GM23338 (cell line): ENCODE results near the gene IL16. TPM values are rescaled to one million over a fixed set of nuclear protein-coding genes. Genes with fewer than 3 reads are reported as not detected.

Experiments used
- ATAC-seq: fragments of 200-7000 bp; cut with Tn5 transposase; 3 replicates; pipeline ENCODE4 v1.9.1; 2020
- DNase-seq: peaks from one replicate; pipeline ENCODE4 v3.0.0-alpha.2; 2015; ENCODE audit warnings: low spot score
- H2AFZ ChIP-seq: fragments of 200-600 bp; sonication (generic); 2 replicates; pipeline ENCODE4 v1.8.0; 2016; ENCODE audit warnings: antibody characterized with exemption, mild to moderate bottlenecking, moderate library complexity
- H3F3A ChIP-seq: fragments of 200-600 bp; sonication (generic); replicated peaks from 2 replicates; pipeline ENCODE4 v1.8.0; 2017; ENCODE audit warnings: antibody characterized with exemption, mixed run types, low read depth
- H3K27ac ChIP-seq: fragments of 200-600 bp; sonication (generic); 2 replicates; pipeline ENCODE4 v1.6.1; 2016; ENCODE audit warnings: low read depth
- H3K27me3 ChIP-seq: fragments of 200-600 bp; sonication (generic); 2 replicates; pipeline ENCODE4 v1.8.0; 2016; ENCODE audit warnings: mild to moderate bottlenecking, mixed run types, moderate library complexity; ENCODE audit not compliant: insufficient read depth
- H3K36me3 ChIP-seq: fragments of 200-600 bp; sonication (generic); 2 replicates; pipeline ENCODE4 v1.8.0; 2016; ENCODE audit warnings: mild to moderate bottlenecking; ENCODE audit not compliant: insufficient read depth
- H3K4me1 ChIP-seq: fragments of 200-600 bp; sonication (generic); 2 replicates; pipeline ENCODE4 v1.8.0; 2016; ENCODE audit warnings: mild to moderate bottlenecking, moderate library complexity; ENCODE audit not compliant: insufficient read depth
- H3K4me2 ChIP-seq: fragments of 200-600 bp; sonication (generic); 2 replicates; pipeline ENCODE4 v1.7.1; 2017; ENCODE audit warnings: mixed run types
- H3K4me3 ChIP-seq: fragments of 200-600 bp; sonication (generic); 2 replicates; pipeline ENCODE4 v1.6.1; 2016; ENCODE audit warnings: mixed run types
- H3K79me2 ChIP-seq: fragments of 200-600 bp; sonication (generic); replicated peaks from 2 replicates; pipeline ENCODE4 v1.8.0; 2017; ENCODE audit warnings: mild to moderate bottlenecking; ENCODE audit not compliant: insufficient read depth
- H3K9me2 ChIP-seq: fragments of 200-600 bp; sonication (generic); 2 replicates; pipeline ENCODE4 v1.8.0; 2017; ENCODE audit not compliant: insufficient read depth
- H4K20me1 ChIP-seq: fragments of 200-600 bp; sonication (generic); replicated peaks from 2 replicates; pipeline ENCODE4 v1.8.0; 2017; ENCODE audit warnings: mild to moderate bottlenecking; ENCODE audit not compliant: insufficient read depth
- H3K27ac Mint-ChIP-seq: 2 replicates; pipeline ENCODE4 v1.8.0; 2020; ENCODE audit warnings: inconsistent platforms, mild to moderate bottlenecking, moderate library complexity, mixed read lengths
- H3K27me3 Mint-ChIP-seq: 3 replicates; pipeline ENCODE4 v1.8.0; 2022; ENCODE audit warnings: low read depth, mild to moderate bottlenecking, moderate library complexity, mixed read lengths, inconsistent platforms; ENCODE audit not compliant: insufficient read depth, poor library complexity
- H3K36me3 Mint-ChIP-seq: 3 replicates; pipeline ENCODE4 v1.8.0; 2021; ENCODE audit warnings: low read depth, mild to moderate bottlenecking, inconsistent platforms, moderate library complexity, mixed read lengths
- H3K4me1 Mint-ChIP-seq: 3 replicates; pipeline ENCODE4 v1.8.0; 2020; ENCODE audit warnings: mild to moderate bottlenecking, inconsistent platforms, mixed read lengths
- H3K4me3 Mint-ChIP-seq: 3 replicates; pipeline ENCODE4 v1.8.0; 2021; ENCODE audit warnings: moderate library complexity, mild to moderate bottlenecking, inconsistent platforms, mixed read lengths
- H3K9me3 Mint-ChIP-seq: 3 replicates; pipeline ENCODE4 v1.8.0; 2020; ENCODE audit warnings: moderate library complexity, mild to moderate bottlenecking, inconsistent platforms, mixed read lengths
- EZH2 ChIP-seq: fragments of 200-600 bp; sonication (generic); IDR thresholded peaks from one replicate; pipeline ENCODE4 v1.8.0; 2017; ENCODE audit warnings: antibody characterized with exemption, mild to moderate bottlenecking, low read depth; ENCODE audit not compliant: unreplicated experiment
- EZH2phosphoT487 ChIP-seq: fragments of 200-600 bp; sonication (generic); IDR thresholded peaks from one replicate; pipeline ENCODE4 v1.8.1; 2018; ENCODE audit warnings: antibody characterized with exemption; ENCODE audit not compliant: unreplicated experiment
- POLR2AphosphoS5 ChIP-seq: IDR thresholded peaks from 2 replicates; pipeline ENCODE4 v1.6.1; 2016; ENCODE audit warnings: antibody characterized with exemption, low read depth
- polyA plus RNA-seq: library from polyadenylated mRNA; unstranded; fragments of >200 nt; fragmentation: Nextera tagmentation; extraction: Ambion mirVana; gene quantifications from 2 replicates; pipeline ENCODE4 v1.2.1, GENCODE V29; 2016
- total RNA-seq: library from RNA; depleted of rRNA; stranded (reverse); fragments of >200 nt; shearing (Covaris generic); gene quantifications from 2 replicates; pipeline ENCODE4 v1.2.3, GENCODE V29; 2014
- TF ChIP-seq, protein P1 (sequence below): IDR thresholded peaks from 2 replicates; pipeline ENCODE4 v1.6.1; 2016; ENCODE audit warnings: antibody characterized with exemption
- TF ChIP-seq, protein P2 (sequence below): IDR thresholded peaks from one replicate; pipeline ENCODE4 v1.6.1; 2018; ENCODE audit warnings: antibody characterized with exemption; ENCODE audit not compliant: unreplicated experiment
- TF ChIP-seq, protein P3 (sequence below): fragments of 250-450 bp; sonication (Bioruptor Pico); IDR thresholded peaks from 2 replicates; pipeline ENCODE4 v1.5.0; 2020; ENCODE audit warnings: mild to moderate bottlenecking, moderate library complexity
- TF ChIP-seq, protein P4 (sequence below), 2 experiments: fragments of 200-600 bp in 1 of 2; sonication (generic) in 1 of 2; conservative IDR thresholded peaks; 2 replicates each; pipeline versions ENCODE4 v1.5.1 to v1.6.1; 2016 to 2017; ENCODE audit warnings: antibody characterized with exemption in 2 of 2, low read depth in 2 of 2, mild to moderate bottlenecking in 2 of 2, moderate library complexity in 1 of 2

The IL16 gene
- total and polyA plus RNA-seq, 2 experiments from 2014 or later, result 0.29 TPM; not detected in 1

DNA sequence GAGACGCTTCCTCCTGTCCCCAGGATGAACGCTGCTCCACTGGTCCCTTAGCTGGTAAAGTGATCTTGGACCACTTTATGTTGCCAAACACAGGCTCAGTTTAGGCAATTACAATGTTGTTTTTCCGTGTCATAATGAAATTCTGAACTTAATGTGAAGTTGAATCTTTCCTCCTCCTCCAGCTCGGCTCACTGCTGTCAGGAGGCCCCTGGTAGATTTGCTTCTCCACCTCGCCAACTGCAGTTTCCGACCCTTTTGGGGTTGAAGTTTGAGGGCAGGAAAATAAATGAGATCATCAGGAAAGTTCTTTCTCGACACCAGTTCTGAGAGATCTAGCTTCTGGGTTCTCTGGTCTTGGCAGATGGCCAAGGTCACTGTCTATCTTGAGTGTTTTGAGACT, 34.8 kb upstream of the IL16 start:
- Histone ChIP-seq H3F3A (no peaks in the 10 kb centered on the region), H3K9me2 (0 out of 2 replicates have a peak, but pooled peaks cover 3% of the 10 kb centered on the region), H2AFZ (no peak overlapping the region), H3K27me3 (no peaks in the 10 kb centered on the region), H4K20me1 (no peaks in the 10 kb centered on the region), H3K79me2 (no peaks in the 10 kb centered on the region), H3K4me3 (no peak overlapping the region), H3K4me1 (no peaks in the 10 kb centered on the region), H3K4me2 (no peak overlapping the region), H3K36me3 (no peaks in the 10 kb centered on the region), H3K27ac (no peak overlapping the region)
- Mint-ChIP-seq H3K27ac (no peak overlapping the region), H3K36me3 (no peaks in the 10 kb centered on the region), H3K27me3 (peaks cover 7% of the 10 kb centered on the region), H3K4me1 (no peaks in the 10 kb centered on the region), H3K4me3 (no peak overlapping the region), H3K9me3 (no peaks in the 10 kb centered on the region)
- DNase-seq (no peak), ATAC-seq (no peak)
- TF ChIP-seq, protein P1, sequence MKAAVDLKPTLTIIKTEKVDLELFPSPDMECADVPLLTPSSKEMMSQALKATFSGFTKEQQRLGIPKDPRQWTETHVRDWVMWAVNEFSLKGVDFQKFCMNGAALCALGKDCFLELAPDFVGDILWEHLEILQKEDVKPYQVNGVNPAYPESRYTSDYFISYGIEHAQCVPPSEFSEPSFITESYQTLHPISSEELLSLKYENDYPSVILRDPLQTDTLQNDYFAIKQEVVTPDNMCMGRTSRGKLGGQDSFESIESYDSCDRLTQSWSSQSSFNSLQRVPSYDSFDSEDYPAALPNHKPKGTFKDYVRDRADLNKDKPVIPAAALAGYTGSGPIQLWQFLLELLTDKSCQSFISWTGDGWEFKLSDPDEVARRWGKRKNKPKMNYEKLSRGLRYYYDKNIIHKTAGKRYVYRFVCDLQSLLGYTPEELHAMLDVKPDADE, result no peak

DNA sequence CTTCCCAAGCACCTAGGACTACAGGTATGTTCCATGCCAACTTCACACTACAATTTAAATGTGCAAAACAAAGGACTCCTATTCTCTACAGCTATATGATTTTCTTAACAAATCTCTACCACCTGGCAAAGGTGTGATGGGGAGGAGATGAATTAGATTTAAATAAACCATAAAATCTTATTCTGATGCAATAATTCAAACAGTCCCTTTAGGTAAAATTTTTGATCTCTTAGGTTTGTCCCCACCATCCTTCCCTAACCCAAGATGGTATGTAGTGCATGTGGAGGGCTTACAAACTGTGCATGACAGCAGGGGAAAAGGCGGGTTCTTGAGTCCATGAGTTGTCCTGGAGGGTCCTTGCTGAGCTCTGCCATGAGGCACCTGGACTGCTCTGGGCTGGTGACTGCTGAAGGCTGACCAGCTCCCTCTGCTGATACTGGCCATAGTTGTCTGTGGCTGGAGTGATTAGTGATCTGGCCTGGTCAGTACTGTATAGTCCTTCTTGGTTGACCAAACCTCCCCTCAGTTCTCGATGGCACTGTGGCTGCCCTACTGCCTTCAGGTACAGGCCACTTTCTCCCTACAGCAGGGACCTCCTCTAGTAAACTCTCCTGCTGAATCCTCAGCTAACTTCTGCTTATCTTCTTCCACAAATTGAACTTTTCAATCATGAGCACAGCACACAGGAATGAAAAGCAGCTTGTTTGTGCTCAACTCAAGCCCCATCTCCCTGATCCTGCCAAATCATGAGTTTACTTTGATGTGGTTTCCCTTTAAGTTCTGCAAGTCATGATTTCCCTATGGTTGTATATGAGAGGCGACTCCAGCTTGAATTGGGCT, 32.5 kb upstream of the IL16 start:
- H3K36me3 ChIP-seq, result no peaks in the 10 kb centered on the region
- no peaks in the 10 kb centered on the region for H4K20me1 ChIP-seq
- no peak overlapping the region for H3K27ac ChIP-seq
- H3K4me3 ChIP-seq, result no peak overlapping the region
- 0 out of 2 replicates have a peak, but pooled peaks cover 3% of the 10 kb centered on the region for H3K9me2 ChIP-seq
- H3K79me2 ChIP-seq, result no peaks in the 10 kb centered on the region
- H3K4me3 Mint-ChIP-seq, result no peak overlapping the region
- H3K36me3 Mint-ChIP-seq, result no peaks in the 10 kb centered on the region
- no peaks in the 10 kb centered on the region for H3F3A ChIP-seq
- peaks cover 8% of the 10 kb centered on the region; the same call in 2 of the 3 replicates for H3K9me3 Mint-ChIP-seq
- peaks cover 7% of the 10 kb centered on the region for H3K27me3 Mint-ChIP-seq
- no peaks in the 10 kb centered on the region for H3K27me3 ChIP-seq
- ATAC-seq (peak; percentile 45; the same call in 1 of the 3 replicates), DNase-seq (no peak)
- no peaks in the 10 kb centered on the region for H3K4me1 ChIP-seq
- no peak overlapping the region for H2AFZ ChIP-seq
- no peak overlapping the region; the same call in 1 of the 2 replicates for H3K27ac Mint-ChIP-seq
- TF ChIP-seq, protein P2, sequence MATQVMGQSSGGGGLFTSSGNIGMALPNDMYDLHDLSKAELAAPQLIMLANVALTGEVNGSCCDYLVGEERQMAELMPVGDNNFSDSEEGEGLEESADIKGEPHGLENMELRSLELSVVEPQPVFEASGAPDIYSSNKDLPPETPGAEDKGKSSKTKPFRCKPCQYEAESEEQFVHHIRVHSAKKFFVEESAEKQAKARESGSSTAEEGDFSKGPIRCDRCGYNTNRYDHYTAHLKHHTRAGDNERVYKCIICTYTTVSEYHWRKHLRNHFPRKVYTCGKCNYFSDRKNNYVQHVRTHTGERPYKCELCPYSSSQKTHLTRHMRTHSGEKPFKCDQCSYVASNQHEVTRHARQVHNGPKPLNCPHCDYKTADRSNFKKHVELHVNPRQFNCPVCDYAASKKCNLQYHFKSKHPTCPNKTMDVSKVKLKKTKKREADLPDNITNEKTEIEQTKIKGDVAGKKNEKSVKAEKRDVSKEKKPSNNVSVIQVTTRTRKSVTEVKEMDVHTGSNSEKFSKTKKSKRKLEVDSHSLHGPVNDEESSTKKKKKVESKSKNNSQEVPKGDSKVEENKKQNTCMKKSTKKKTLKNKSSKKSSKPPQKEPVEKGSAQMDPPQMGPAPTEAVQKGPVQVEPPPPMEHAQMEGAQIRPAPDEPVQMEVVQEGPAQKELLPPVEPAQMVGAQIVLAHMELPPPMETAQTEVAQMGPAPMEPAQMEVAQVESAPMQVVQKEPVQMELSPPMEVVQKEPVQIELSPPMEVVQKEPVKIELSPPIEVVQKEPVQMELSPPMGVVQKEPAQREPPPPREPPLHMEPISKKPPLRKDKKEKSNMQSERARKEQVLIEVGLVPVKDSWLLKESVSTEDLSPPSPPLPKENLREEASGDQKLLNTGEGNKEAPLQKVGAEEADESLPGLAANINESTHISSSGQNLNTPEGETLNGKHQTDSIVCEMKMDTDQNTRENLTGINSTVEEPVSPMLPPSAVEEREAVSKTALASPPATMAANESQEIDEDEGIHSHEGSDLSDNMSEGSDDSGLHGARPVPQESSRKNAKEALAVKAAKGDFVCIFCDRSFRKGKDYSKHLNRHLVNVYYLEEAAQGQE, result no peak
- TF ChIP-seq EZH2 (no peak), POLR2AphosphoS5 (no peak), EZH2phosphoT487 (no peak)
- TF ChIP-seq, protein P3, sequence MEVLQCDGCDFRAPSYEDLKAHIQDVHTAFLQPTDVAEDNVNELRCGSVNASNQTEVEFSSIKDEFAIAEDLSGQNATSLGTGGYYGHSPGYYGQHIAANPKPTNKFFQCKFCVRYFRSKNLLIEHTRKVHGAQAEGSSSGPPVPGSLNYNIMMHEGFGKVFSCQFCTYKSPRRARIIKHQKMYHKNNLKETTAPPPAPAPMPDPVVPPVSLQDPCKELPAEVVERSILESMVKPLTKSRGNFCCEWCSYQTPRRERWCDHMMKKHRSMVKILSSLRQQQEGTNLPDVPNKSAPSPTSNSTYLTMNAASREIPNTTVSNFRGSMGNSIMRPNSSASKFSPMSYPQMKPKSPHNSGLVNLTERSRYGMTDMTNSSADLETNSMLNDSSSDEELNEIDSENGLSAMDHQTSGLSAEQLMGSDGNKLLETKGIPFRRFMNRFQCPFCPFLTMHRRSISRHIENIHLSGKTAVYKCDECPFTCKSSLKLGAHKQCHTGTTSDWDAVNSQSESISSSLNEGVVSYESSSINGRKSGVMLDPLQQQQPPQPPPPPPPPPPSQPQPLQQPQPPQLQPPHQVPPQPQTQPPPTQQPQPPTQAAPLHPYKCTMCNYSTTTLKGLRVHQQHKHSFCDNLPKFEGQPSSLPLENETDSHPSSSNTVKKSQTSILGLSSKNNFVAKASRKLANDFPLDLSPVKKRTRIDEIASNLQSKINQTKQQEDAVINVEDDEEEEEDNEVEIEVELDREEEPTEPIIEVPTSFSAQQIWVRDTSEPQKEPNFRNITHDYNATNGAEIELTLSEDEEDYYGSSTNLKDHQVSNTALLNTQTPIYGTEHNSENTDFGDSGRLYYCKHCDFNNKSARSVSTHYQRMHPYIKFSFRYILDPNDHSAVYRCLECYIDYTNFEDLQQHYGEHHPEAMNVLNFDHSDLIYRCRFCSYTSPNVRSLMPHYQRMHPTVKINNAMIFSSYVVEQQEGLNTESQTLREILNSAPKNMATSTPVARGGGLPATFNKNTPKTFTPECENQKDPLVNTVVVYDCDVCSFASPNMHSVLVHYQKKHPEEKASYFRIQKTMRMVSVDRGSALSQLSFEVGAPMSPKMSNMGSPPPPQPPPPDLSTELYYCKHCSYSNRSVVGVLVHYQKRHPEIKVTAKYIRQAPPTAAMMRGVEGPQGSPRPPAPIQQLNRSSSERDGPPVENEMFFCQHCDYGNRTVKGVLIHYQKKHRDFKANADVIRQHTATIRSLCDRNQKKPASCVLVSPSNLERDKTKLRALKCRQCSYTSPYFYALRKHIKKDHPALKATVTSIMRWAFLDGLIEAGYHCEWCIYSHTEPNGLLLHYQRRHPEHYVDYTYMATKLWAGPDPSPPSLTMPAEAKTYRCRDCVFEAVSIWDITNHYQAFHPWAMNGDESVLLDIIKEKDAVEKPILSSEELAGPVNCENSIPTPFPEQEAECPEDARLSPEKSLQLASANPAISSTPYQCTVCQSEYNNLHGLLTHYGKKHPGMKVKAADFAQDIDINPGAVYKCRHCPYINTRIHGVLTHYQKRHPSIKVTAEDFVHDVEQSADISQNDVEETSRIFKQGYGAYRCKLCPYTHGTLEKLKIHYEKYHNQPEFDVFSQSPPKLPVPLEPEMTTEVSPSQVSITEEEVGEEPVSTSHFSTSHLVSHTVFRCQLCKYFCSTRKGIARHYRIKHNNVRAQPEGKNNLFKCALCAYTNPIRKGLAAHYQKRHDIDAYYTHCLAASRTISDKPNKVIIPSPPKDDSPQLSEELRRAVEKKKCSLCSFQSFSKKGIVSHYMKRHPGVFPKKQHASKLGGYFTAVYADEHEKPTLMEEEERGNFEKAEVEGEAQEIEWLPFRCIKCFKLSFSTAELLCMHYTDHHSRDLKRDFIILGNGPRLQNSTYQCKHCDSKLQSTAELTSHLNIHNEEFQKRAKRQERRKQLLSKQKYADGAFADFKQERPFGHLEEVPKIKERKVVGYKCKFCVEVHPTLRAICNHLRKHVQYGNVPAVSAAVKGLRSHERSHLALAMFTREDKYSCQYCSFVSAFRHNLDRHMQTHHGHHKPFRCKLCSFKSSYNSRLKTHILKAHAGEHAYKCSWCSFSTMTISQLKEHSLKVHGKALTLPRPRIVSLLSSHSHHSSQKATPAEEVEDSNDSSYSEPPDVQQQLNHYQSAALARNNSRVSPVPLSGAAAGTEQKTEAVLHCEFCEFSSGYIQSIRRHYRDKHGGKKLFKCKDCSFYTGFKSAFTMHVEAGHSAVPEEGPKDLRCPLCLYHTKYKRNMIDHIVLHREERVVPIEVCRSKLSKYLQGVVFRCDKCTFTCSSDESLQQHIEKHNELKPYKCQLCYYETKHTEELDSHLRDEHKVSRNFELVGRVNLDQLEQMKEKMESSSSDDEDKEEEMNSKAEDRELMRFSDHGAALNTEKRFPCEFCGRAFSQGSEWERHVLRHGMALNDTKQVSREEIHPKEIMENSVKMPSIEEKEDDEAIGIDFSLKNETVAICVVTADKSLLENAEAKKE (CRISPR knock-in tag), result no peak
- TF ChIP-seq, protein P4, sequence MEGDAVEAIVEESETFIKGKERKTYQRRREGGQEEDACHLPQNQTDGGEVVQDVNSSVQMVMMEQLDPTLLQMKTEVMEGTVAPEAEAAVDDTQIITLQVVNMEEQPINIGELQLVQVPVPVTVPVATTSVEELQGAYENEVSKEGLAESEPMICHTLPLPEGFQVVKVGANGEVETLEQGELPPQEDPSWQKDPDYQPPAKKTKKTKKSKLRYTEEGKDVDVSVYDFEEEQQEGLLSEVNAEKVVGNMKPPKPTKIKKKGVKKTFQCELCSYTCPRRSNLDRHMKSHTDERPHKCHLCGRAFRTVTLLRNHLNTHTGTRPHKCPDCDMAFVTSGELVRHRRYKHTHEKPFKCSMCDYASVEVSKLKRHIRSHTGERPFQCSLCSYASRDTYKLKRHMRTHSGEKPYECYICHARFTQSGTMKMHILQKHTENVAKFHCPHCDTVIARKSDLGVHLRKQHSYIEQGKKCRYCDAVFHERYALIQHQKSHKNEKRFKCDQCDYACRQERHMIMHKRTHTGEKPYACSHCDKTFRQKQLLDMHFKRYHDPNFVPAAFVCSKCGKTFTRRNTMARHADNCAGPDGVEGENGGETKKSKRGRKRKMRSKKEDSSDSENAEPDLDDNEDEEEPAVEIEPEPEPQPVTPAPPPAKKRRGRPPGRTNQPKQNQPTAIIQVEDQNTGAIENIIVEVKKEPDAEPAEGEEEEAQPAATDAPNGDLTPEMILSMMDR (conservative IDR thresholded peaks at IDR 0.05; ENCODE audit: low read depth in 2 of 2), result peak in 1 of 2 experiments; percentile 53; a peak in 2 of 4 replicates
- no peaks in the 10 kb centered on the region for H3K4me1 Mint-ChIP-seq
- no peak overlapping the region for H3K4me2 ChIP-seq
